ENCODE results near the gene KCNA2.

Gene KCNA2

GRCh38 chr1:110570307-110570706 lies 35.9 kb downstream of the KCNA2 start:
- Histone ChIP-seq H3K9me2 (replicated peaks; ENCODE audit: control insufficient read depth, low read length) (no peaks in the 10 kb centered on the region), H3K9me3 (ENCODE audit: control insufficient read depth, insufficient read depth, low read length) (no peaks in the 10 kb centered on the region), H4K20me1 (ENCODE audit: control insufficient read depth, insufficient read depth, low read depth, low read length) (no peaks in the 10 kb centered on the region), H3K27me3 (ENCODE audit: control insufficient read depth, low read length) (peaks cover 36% of the 10 kb centered on the region), H3F3A (ENCODE audit: control insufficient read depth, insufficient read depth) (no peaks in the 10 kb centered on the region), H3K27ac (ENCODE audit: low read depth, low read length) (no peak overlapping the region), H3K4me1 (ENCODE audit: control insufficient read depth, low read length) (no peaks in the 10 kb centered on the region), H3K79me2 (ENCODE audit: control insufficient read depth, low read length) (no peaks in the 10 kb centered on the region), H3K4me3 (ENCODE audit: low read length) (no peak overlapping the region), H3K4me2 (ENCODE audit: low read length) (no peak overlapping the region), H3K36me3 (ENCODE audit: control insufficient read depth, low read length) (no peaks in the 10 kb centered on the region)
- TF ChIP-seq EZH2phosphoT487 (IDR thresholded peaks at IDR 0.05; ENCODE audit: borderline replicate concordance, low read length) (no peak), CTCF (IDR thresholded peaks at IDR 0.05; ENCODE audit: low read depth, low read length, poor library complexity, severe bottlenecking) (no peak)

GRCh38 chr1:110566836-110567235 lies 39.3 kb downstream of the KCNA2 start:
- no peaks in the 10 kb centered on the region for H3K79me2 ChIP-seq (ENCODE audit: control insufficient read depth, low read length)
- peaks cover 28% of the 10 kb centered on the region for H3K27me3 ChIP-seq (ENCODE audit: control insufficient read depth, low read length)
- no peaks in the 10 kb centered on the region for H3F3A ChIP-seq (ENCODE audit: control insufficient read depth, insufficient read depth)
- no peak overlapping the region for H3K27ac ChIP-seq (ENCODE audit: low read depth, low read length)
- no peaks in the 10 kb centered on the region for H3K9me2 ChIP-seq (replicated peaks; ENCODE audit: control insufficient read depth, low read length)
- no peak overlapping the region for H3K4me2 ChIP-seq (ENCODE audit: low read length)
- no peak for TF ChIP-seq EZH2phosphoT487 (IDR thresholded peaks at IDR 0.05; ENCODE audit: borderline replicate concordance, low read length)
- no peak for TF ChIP-seq CTCF (IDR thresholded peaks at IDR 0.05; ENCODE audit: low read depth, low read length, poor library complexity, severe bottlenecking)
- no peaks in the 10 kb centered on the region for H4K20me1 ChIP-seq (ENCODE audit: control insufficient read depth, insufficient read depth, low read depth, low read length)
- no peaks in the 10 kb centered on the region for H3K36me3 ChIP-seq (ENCODE audit: control insufficient read depth, low read length)
- H3K4me3 ChIP-seq (ENCODE audit: low read length) = no peak overlapping the region
- H3K9me3 ChIP-seq (ENCODE audit: control insufficient read depth, insufficient read depth, low read length) = no peaks in the 10 kb centered on the region
- H3K4me1 ChIP-seq (ENCODE audit: control insufficient read depth, low read length) = no peaks in the 10 kb centered on the region

- no peaks in the 10 kb centered on the region for H4K20me1 ChIP-seq (ENCODE audit: control insufficient read depth, insufficient read depth, low read depth, low read length)
- peaks cover 24% of the 10 kb centered on the region for H3K27me3 ChIP-seq (ENCODE audit: control insufficient read depth, low read length)
- H3K36me3 ChIP-seq (ENCODE audit: control insufficient read depth, low read length) = no peaks in the 10 kb centered on the region
- no peaks in the 10 kb centered on the region for H3K79me2 ChIP-seq (ENCODE audit: control insufficient read depth, low read length)
- no peak overlapping the region for H3K27ac ChIP-seq (ENCODE audit: low read depth, low read length)
- no peaks in the 10 kb centered on the region for H3F3A ChIP-seq (ENCODE audit: control insufficient read depth, insufficient read depth)
- no peak overlapping the region for H3K4me2 ChIP-seq (ENCODE audit: low read length)
- no peaks in the 10 kb centered on the region for H3K9me2 ChIP-seq (replicated peaks; ENCODE audit: control insufficient read depth, low read length)
- no peak overlapping the region for H3K4me3 ChIP-seq (ENCODE audit: low read length)
- TF ChIP-seq CTCF (IDR thresholded peaks at IDR 0.05; ENCODE audit: low read depth, low read length, poor library complexity, severe bottlenecking) (no peak), EZH2phosphoT487 (IDR thresholded peaks at IDR 0.05; ENCODE audit: borderline replicate concordance, low read length) (no peak)
- H3K4me1 ChIP-seq (ENCODE audit: control insufficient read depth, low read length) = no peaks in the 10 kb centered on the region
- no peaks in the 10 kb centered on the region for H3K9me3 ChIP-seq (ENCODE audit: control insufficient read depth, insufficient read depth, low read length)
These were observed 40.6 kb downstream of the KCNA2 start for GRCh38 chr1:110565565-110565964.

GRCh38 chr1:110563089-110563488 lies 43.1 kb downstream of the KCNA2 start:
- Histone ChIP-seq H3K79me2 (ENCODE audit: control insufficient read depth, low read length) (no peaks in the 10 kb centered on the region), H3K4me2 (ENCODE audit: low read length) (no peak overlapping the region), H3K27me3 (ENCODE audit: control insufficient read depth, low read length) (peaks cover 24% of the 10 kb centered on the region), H4K20me1 (ENCODE audit: control insufficient read depth, insufficient read depth, low read depth, low read length) (no peaks in the 10 kb centered on the region), H3F3A (ENCODE audit: control insufficient read depth, insufficient read depth) (no peaks in the 10 kb centered on the region), H3K4me1 (ENCODE audit: control insufficient read depth, low read length) (no peaks in the 10 kb centered on the region), H3K9me2 (replicated peaks; ENCODE audit: control insufficient read depth, low read length) (no peaks in the 10 kb centered on the region), H3K9me3 (ENCODE audit: control insufficient read depth, insufficient read depth, low read length) (no peaks in the 10 kb centered on the region), H3K27ac (ENCODE audit: low read depth, low read length) (no peak overlapping the region), H3K4me3 (ENCODE audit: low read length) (no peak overlapping the region), H3K36me3 (ENCODE audit: control insufficient read depth, low read length) (no peaks in the 10 kb centered on the region)
- TF ChIP-seq CTCF (IDR thresholded peaks at IDR 0.05; ENCODE audit: low read depth, low read length, poor library complexity, severe bottlenecking) = no peak
- TF ChIP-seq EZH2phosphoT487 (IDR thresholded peaks at IDR 0.05; ENCODE audit: borderline replicate concordance, low read length) = no peak

All from DOHH2 (cell line).